Dedifferentiated amniotic fluid mesenchymal stem cell (primary cell): ENCODE results near the gene FANCB.
A peak's percentile ranks its signal among the peaks of the same experiment; 100 is the strongest.

Experiments used
- DNase-seq: peaks from one replicate; pipeline ENCODE4 v3.0.0-alpha.2; 2016; ENCODE audit errors: extremely low spot score

Gene FANCB

DNA sequence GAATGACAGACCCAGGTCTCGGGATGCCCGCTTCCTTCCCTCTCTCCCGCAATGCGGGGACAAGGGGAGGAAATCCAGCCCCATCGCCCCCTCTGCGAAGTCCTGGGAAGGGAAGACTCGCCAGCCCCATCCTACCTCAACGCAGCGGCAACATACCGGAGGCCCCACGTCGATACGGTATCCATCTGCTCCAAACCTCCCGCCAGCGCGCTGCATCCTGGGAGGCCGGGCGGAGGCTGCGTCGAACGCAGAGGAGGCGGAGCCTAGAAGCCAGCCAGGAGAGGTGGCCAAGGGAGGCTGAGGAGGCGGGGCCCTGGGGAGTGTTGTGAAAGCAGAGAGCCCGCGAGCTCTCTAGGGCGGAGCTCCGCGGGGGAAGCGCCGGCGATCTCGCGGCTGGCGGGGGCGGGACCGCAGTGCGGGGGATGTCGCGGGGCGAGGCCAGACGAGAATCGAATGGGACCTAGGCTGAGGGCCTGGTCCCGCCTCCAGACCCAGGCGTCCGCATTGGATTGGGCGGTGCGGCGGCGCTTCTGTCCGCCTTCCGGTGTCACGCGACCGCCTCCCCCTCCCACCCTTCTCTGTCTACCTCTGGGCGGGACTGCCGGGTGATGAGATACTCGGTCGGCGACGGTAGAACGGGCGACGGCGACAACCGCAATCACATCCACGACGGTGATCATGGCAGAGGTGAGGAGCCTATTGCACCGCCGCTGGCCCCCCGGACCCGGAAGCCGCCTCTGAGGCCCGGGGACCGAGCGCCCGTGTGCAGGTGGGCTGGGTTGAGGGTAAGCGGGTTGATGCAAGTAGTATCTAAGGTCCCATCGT lies at the start of gene FANCB, which contains the start of gene MOSPD2:
FANCB (minus strand) TSS at position 219 of the 825 bp plus-strand sequence. CDS start 7,559 bp downstream, outside the sequence.
MOSPD2 (plus strand) TSS at position 571 of the 825 bp plus-strand sequence; CDS start at position 679, 108 bp downstream.
- DNase-seq = peak; percentile 91

DNA sequence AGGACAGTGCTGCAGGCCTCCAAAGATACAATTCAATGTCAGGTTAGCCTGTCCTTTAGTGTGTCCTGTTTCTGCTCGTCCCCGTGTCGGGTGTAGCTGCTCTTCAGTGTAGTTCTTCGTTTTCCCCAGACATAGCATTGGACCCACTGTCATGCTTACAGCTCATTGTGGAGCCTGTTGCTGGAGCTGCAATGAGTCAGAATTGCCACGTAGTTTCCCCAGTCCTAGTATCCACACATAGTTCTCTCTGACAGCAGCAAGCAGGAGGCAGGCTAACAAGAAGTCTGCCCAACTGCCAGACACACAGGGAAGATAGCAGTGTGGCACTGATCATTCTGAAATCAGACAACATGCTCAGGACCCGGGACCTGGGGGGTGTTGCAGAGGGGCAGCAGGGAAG lies 49.6 kb upstream of the FANCB start:
- DNase-seq = peak; percentile 83

DNA sequence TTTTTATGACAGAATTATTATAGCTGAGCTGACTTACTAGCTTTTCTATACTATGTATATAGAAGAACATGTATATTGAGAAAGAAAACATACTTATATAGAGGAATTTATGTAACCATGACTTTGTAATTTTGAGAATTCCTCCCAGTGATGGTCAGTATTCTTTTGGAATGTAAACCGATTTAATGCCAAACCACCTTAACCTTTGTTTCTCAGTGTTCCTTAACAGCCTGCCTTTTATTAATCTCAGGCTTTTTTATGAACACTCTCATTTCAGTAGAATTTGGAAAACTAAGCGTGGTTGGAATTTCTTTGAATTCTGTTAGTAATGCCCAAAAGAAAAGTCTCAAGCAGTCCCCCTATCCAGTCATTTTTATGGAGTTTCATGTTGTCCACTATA lies 47.3 kb upstream of the FANCB start:
- peak; percentile 18 for DNase-seq

DNA sequence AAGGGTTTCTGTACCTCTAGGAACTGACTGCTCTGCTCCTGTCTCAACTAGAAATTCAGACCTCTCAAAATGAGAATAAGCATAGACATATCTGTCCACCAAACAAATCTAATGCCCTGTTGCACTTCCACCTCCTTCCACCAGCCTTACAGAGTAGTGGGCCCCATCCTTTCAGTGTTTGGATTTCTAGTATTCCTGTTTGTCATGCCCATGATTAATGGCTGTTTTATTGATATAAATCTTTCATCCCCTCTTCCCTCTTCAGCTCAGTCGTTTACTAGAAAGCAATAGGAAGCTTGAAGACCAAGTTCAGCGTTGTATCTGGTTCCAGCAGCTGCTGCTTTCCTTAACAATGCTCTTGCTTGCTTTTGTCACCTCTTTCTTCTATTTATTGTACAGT lies 46.5 kb upstream of the FANCB start:
- no peak for DNase-seq

DNA sequence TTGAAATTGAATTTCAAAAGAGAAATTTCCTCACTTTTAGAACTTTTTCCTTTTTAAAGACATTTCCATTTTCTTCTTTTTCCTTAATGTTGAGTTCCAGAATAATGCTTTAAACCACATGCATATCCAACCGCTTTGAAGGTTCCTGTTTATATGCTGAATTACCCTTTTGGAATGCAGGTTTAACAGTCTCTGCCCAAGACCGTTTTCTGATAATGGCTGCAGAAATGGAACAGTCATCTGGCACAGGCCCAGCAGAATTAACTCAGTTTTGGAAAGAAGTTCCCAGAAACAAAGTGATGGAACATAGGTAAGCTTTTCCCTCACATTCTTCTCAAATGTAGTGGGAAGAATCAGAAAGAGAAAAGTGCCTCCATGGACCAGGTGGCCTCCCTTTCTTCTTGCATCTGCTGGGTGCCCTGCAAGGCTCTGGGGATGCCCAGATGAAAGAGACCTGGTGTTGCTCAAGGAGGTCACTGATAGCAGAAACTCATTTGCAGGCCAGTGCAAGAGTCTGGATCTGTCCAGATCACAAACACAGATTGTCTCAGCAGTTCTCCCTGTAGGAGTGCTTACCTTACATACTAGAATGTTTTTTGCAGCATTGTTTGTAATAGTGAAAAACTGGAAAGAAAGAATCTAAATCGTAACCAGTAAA lies 43.3 kb upstream of the FANCB start:
- DNase-seq = no peak

DNA sequence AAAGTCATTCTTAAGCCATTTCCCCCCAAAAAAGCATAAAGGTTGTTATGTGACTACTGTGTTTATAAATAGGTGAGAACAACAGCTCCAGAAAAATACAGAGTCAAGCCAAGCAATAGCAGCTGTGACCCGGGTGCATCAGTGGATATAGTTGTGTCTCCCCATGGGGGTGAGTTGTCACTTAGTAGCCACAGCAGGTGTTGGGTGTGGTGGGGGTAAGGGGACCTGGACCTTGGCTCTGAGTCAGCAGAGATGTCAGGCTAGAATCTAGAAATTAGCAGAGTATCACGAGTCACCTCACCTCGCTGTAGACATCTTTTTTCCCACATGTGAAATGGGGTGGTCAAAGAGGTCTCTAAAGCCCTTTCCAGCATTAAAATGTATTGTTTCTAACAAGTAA lies 42.7 kb upstream of the FANCB start:
- no peak for DNase-seq

DNA sequence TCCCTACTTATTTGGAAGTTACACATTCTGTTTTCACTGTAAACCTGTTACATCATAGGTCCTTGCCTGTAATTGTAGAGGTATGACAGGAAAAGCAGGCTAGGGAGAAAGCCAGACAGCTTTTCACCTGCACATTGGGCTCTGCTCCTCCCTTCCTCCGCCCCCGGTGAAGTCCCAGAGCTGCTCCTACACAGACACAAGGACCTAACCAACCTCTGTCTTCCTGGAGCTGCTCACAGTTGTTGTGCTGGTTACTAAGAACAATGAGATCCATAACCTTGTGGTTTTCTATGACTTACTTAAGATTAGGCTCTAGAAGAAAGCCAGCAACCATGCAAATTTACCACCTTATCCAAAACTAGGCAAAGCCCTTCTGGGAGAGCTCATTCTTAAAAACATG lies 40.4 kb upstream of the FANCB start:
- DNase-seq = no peak

DNA sequence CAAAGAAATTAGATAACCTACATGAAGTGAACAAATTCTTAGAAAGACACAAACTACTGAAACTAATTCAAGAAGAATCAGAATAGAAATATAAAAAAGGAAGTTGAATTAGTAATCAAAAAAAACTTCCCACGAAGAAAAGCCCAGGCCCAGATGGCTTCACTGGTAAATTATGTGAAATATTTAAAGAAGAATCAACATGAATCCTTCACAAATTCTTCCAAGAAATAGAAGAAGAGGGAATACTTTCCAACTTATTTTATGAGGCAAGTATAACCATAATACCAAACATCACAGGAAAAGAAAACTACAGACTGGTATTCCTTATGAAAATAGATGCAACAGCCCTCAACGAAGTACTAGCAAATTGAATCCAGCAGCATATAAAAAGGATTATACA lies 31.0 kb upstream of the FANCB start:
- peak; percentile 20 for DNase-seq

DNA sequence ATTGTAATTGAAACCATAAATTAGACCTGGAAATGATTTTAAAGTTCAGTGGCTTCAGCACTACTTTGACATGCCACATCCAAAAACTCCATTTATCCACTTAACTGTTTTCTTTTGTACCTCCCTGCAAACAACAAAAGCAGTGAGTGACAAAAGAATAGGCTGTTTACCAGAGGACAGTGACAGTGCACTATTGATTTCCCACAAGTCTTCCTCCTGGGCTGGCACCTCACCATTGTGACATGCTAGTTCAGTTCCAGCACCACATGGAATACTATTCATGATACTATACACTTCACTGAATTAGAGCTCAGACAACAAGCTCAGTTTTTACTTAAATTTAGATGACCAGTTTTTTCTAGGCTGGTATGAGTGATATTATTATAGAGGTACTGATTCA lies 29.7 kb upstream of the FANCB start:
- DNase-seq = no peak

DNA sequence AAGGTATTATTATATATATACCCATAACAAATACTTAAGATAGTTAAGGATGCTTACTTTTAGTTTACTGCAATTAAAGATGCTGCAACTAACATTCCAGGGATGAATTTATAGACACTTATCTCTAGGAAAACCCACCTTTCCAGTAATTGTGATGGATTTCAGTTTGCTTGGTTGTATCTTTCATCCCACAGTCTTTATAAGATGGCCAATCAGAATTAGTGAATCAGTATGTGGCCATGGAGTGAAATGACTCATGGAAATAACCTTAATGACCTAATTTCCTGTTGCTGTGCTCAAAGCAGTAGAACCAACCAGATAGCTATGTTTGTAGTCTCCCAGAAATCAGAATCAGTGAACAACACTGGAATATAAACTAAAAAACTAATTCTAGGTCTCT lies 26.7 kb upstream of the FANCB start:
- DNase-seq = no peak

DNA sequence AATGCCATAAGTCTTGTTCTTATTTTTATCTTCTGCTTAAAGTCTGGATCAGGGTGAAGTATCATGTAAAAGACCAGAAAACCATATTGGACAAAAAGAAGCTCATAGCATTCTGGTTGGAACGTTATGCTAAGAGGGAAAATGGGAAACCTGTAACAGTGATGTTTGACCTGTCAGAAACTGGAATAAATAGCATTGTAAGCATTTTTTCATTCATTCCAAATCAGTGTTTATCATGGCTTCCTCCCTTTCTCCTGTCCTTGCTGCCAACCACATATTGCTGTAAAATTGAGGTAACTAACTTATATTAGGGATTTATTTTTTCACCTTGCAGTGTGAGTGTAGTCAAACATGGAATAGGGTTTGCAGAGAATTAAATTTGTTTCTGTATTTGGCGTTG lies 24.2 kb upstream of the FANCB start:
- no peak for DNase-seq

DNA sequence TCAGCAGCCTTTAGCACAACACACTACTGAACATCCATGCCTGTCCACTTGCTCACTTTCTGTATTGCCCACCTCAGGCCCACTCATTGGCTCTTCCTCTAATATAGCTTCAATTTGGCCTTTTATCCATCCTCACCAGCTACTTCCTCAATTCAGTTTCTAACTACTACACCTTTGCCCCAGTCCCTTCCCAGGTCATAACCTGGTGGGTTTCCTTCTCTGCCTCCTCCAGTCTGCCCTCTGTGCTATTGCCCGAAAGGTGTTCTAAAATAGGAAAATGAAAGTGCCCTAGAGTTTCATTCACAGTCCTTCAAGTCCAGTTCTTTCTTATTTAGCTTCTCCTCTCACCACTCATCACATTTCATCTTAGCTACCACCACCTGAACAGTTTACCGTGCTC lies 23.4 kb upstream of the FANCB start:
- DNase-seq = no peak

DNA sequence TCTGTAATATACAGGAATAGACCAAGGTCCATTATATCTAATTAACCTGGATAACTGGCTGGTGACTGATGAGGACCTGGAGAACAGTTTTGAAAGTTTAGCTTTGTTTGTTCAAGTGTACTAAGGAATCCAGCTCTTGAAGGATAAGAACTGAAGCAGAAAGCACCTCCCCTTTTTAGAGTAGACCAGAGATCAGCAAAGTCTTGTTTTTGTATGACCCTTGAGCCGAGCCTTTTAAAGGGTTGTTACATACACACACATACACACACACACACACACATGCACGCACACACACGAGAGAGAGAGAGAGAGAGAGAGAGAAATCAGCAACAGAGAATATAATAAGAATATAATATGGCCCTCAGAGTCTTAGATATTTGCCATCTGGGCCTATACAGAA lies 13.4 kb upstream of the FANCB start:
- DNase-seq = no peak

DNA sequence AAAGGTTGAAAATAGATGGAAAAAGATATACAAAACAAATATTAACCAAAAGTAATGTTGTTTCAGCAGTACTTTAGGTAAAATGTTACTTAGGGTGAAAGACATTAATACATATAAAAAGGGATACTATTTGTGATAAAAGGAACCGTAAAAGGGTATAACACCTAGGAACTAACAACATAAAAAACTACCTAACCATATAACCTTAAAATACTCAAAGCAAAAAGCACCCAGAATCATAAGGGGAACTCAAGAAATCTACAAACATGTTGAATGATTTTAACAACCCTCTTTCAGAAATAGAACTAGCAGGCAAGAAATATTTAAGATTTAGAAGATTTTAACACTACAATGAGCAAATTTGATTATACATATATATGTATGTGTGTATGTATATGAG lies 11.8 kb upstream of the FANCB start:
- DNase-seq = no peak

DNA sequence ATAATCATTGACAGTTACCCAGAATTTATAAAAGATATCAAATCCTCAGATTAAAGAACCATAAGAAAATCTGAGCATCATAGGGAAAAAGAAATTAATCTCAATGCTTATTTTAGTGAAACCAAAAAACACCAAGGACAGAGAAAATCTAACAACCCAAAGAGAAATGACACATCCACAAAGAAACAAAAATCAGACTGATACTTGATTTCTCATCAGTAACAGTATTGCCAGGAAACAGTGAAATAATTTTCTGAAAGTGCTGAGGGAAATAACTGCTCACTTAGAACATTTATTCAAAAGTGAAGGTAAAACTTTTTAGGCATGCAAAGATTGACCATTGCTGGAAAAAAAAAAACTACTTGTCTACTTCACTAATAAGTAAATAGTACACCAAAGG lies 11.0 kb upstream of the FANCB start:
- no peak for DNase-seq

DNA sequence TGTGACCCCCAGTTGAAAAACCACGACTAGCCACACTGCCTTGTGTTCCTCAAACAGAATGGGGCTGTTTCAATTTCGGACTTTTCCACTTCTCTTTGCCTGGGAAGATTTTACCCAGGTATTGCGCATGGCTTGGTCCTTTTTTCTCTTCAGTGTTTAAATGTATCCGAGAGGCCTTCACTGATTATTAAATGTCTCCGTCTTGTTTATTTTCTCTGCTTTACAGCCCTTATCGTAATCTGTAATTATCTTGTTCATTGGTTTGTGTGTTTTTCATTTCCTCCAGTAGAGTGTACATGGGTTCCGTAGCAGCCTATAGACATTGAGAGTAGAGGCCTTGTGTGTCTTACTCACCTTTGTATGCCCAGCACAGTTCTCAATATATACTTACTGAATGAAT lies 2.8 kb upstream of the FANCB start:
- DNase-seq = no peak

DNA sequence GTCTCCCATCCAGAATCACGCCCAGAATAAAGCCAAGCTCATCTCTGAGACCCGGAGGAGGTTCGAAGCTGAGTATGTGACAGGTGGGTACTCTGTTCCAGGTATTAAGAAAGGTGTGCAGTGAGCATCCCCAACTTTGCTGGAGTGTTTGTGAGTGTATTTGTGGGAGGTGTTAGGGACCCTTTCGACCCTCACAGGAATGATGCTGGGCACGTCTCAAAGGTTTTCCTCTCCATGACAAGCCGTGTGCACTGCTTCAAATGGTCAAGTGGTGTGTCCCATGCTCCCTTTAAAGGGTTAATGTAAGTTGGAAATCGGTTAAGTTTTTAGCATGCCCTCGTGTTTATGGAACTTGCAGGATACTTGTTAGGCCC lies 794 bp upstream of the FANCB start:
- DNase-seq = no peak

DNA sequence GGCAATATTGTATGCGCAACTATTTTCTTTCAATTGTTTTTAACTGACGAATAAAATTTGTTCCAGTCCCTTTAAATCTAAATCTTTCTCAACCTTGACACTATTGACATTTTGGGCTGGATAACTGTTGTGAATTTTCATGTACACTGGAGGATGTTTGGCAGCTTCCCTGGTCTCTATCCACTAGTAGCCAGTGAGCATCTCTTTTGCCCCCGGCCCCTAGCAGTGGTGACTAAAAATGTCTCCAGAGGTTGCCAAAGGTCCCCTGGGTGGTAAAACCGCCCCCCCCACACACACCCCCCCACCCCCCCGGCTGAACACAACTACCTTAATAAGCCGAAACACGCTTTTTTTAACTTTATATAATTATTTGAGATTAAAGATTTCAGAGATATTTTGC lies 514 bp downstream of the FANCB start:
- DNase-seq = no peak

DNA sequence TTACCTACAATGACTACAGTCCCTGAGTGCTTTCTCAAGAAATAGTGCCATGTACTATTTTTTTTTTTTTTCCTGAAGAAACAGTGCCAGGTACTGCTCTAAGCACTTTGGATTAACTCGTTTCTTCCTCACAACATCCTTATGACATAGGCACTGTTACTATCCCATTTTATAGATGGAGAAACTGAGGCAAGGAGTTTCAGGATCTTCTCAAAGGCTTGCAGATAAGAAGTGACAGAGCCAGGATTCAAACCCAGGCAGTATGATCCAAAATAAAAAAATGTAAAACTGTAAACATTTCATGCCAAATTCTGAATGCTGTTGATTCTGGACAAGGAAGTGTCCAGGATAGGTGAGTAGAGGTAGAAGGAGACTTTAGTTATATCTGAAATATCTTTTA lies 1.1 kb downstream of the FANCB start:
- DNase-seq = no peak

DNA sequence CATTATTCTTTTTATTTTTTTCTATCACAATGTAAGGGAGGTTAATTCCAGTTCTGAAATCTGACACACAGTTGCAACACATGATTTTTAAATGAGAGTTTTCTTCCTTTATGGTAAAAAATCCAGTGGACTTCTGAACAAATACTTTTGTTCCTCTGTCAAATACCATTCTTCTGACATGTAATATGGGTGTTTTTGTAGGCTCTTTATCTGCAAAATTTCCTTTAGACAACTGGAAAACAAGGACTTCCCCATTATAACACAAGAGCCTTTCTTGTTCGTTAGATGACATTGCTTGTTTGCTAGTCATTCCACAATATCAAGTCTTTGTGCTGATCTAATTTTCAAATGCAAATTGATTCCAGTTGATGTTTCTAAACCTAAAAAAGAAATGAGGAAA lies 7.7 kb downstream of the FANCB start:
- DNase-seq = peak; percentile 49

DNA sequence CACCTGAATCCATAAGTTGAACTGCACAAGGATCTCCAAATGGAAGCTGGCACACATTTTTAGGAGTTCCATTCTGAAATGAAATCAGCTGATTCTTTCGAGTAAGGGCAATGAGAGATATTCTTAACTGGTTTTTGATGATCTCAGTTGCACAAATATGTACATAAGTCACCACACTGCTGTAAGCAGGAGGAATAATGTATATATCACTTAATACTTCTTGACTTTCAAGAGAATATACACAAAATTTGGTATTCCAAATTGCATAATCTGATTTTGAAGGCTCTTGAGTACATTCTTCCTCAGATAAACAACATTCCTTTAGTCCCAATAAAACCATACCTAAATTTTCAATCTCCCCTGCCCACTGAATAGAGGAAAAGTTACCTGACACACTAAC lies 8.2 kb downstream of the FANCB start:
- peak; percentile 17 for DNase-seq

DNA sequence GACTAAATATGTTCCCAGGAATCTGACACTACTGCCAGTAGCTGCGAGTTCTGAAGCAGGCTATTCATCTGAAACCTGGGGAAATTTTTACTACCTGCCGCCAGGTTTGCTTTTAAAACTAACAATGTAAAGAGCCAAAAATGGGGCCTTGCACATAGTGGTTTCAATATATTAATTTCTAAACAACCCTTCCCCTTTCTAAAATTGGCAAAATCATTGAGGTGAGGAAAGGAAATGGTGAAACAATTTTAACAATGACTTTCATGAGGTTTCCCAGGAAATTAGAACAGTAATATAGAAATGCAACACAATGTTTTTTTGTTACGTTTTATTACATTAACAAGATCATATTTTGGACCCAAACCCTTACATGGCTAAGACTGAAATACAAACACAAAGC lies 21.3 kb downstream of the FANCB start:
- no peak for DNase-seq

DNA sequence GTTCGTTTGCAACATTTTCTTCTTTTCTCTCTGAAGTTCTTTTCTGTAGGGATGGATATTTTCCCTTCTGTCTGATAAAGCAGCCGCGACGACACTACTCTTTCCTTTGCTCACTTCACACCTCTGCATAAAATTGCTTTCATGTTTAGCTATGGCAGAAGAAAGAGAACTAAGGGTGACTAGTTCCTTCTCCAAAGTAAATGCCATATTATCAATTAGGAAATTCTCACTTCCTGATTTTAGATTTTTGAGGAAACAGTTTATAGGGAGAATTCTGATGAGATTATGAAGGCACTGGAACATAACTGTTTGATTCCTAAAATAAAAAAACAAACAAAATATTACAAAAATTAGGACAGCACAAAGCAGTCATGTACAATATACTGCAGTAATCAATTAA lies 29.2 kb downstream of the FANCB start:
- no peak for DNase-seq

DNA sequence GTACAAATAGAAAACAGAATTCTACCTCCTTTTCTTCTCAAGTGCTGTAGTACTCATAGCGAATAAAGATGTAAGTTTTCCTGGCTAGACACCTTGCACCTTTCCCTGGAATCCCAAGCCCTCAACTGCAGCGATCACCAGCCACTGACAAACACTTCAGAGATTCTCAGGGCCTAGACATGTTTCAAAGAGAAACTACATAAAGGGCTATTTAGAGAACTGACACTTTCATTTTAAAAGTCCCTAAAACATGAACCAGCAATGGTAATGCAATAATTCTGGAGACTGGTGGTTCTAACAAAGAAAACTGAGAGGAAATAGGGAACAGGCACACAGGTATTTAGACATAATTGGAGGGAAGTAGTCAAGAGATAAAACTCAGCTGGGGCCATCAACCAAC lies 35.7 kb downstream of the FANCB start:
- DNase-seq = no peak
